GM18867 (cell line): ENCODE measurements around the gene ARF1.

Source experiments
- ATAC-seq: cut with Tn5 transposase; IDR thresholded peaks from one replicate; pipeline ENCODE4 v1.9.1; 2021; ENCODE audit warnings: mild to moderate bottlenecking, moderate library complexity; ENCODE audit not compliant: unreplicated experiment

The ARF1 gene

GRCh38 chr1:228145463-228146416 is 63.2 kb downstream of the ARF1 start:
- no peak for ATAC-seq

- ATAC-seq = no peak
These were observed 64.1 kb downstream of the ARF1 start for GRCh38 chr1:228146417-228147150.

GRCh38 chr1:228147151-228147693 is 64.7 kb downstream of the ARF1 start:
- no peak for ATAC-seq

- ATAC-seq = no peak
These were observed 65.3 kb downstream of the ARF1 start for GRCh38 chr1:228147768-228148167.

GRCh38 chr1:228148196-228148861 is 65.8 kb downstream of the ARF1 start:
- ATAC-seq = no peak
